ENCODE data around the gene IFNG-AS1.

IFNG-AS1 gene

GRCh38 chr12:67969134-67969802 is 20.0 kb upstream of the IFNG-AS1 start:
- no peak for TF ChIP-seq CTCF (IDR thresholded peaks at IDR 0.05)
- no peak for DNase-seq (ENCODE audit: low spot score)
- no peak overlapping the region for H3K27ac ChIP-seq
- H3K4me3 ChIP-seq = no peak overlapping the region

GRCh38 chr12:67977668-67978067 is 11.6 kb upstream of the IFNG-AS1 start:
- no peak for DNase-seq (ENCODE audit: low spot score)
- no peak for TF ChIP-seq CTCF (IDR thresholded peaks at IDR 0.05)
- H3K27ac ChIP-seq = no peak overlapping the region
- H3K4me3 ChIP-seq = no peak overlapping the region

GRCh38 chr12:67980391-67980790 is 8.9 kb upstream of the IFNG-AS1 start:
- no peak for TF ChIP-seq CTCF (IDR thresholded peaks at IDR 0.05)
- no peak overlapping the region for H3K4me3 ChIP-seq
- DNase-seq (ENCODE audit: low spot score) = no peak
- no peak overlapping the region for H3K27ac ChIP-seq

GRCh38 chr12:67981287-67982162 is 7.7 kb upstream of the IFNG-AS1 start:
- Histone ChIP-seq H3K4me3 (no peak overlapping the region), H3K27ac (no peak overlapping the region)
- TF ChIP-seq CTCF (IDR thresholded peaks at IDR 0.05) = no peak
- no peak for DNase-seq (ENCODE audit: low spot score)

- no peak overlapping the region for H3K27ac ChIP-seq
- TF ChIP-seq CTCF (IDR thresholded peaks at IDR 0.05) = no peak
- H3K4me3 ChIP-seq = no peak overlapping the region
- no peak for DNase-seq (ENCODE audit: low spot score)
Measured at GRCh38 chr12:67982164-67982563, 7.1 kb upstream of the IFNG-AS1 start.

GRCh38 chr12:67986632-67987031 is 2.6 kb upstream of the IFNG-AS1 start:
- no peak overlapping the region for H3K4me3 ChIP-seq
- DNase-seq (ENCODE audit: low spot score) = no peak
- no peak overlapping the region for H3K27ac ChIP-seq
- no peak for TF ChIP-seq CTCF (IDR thresholded peaks at IDR 0.05)

All from coronary artery (tissue), 2 donors.